HG03354 (cell line): ENCODE data around the gene SCN1A.

Experiments
- ATAC-seq: cut with Tn5 transposase; IDR thresholded peaks from one replicate; pipeline ENCODE4 v1.9.1; 2021; ENCODE audit warnings: mild to moderate bottlenecking; ENCODE audit not compliant: unreplicated experiment, poor library complexity, severe bottlenecking

Gene SCN1A

DNA sequence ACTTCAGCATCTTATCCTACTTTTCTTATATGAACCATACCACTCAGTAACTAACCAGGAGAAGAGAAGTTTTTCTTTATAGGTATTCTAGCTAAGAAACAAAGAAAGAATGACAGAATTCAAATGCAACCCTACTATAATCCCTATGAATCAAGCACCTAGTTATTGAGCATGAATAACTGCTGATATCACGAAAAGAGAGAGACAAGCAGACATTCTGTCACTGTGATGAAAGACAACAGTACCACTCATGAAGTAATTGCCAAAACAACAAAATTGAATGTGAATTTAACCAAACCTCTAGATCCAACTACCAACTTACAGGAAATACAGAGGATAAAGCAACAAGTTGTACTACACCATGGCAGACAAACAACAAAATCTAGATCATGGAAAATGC is 189.6 kb downstream of the SCN1A start:
- ATAC-seq, result no peak
